Smooth muscle cell (in vitro differentiated cells): ENCODE data around the gene USP34. TPM values are rescaled to one million over a fixed set of nuclear protein-coding genes. Genes with fewer than 3 reads are reported as not detected.

Experiments used
- DNase-seq: peaks from one replicate; lab custom pipeline; 2025; ENCODE audit not compliant: unreplicated experiment; lab: John Stamatoyannopoulos, UW
- H2AFZ ChIP-seq: fragments of 200-600 bp; sonication (generic); 2 replicates; pipeline ENCODE4 v1.6.0; 2016; ENCODE audit warnings: antibody characterized with exemption, low read depth, mild to moderate bottlenecking
- H3F3A ChIP-seq: fragments of 200-600 bp; sonication (generic); 2 replicates; pipeline ENCODE4 v1.6.0; 2017; ENCODE audit warnings: antibody characterized with exemption, low read depth
- H3K27ac ChIP-seq: fragments of 200-600 bp; sonication (generic); 2 replicates; pipeline ENCODE4 v1.5.1; 2016; ENCODE audit warnings: low read depth, mild to moderate bottlenecking
- H3K27me3 ChIP-seq: fragments of 200-600 bp; sonication (generic); 2 replicates; pipeline ENCODE4 v1.6.1; 2016; ENCODE audit warnings: low read depth, mild to moderate bottlenecking
- H3K36me3 ChIP-seq: fragments of 200-600 bp; sonication (generic); 2 replicates; pipeline ENCODE4 v1.5.1; 2016; ENCODE audit warnings: low read depth
- H3K4me1 ChIP-seq: fragments of 200-600 bp; sonication (generic); 2 replicates; pipeline ENCODE4 v1.5.1; 2016; ENCODE audit warnings: low read depth
- H3K4me2 ChIP-seq: fragments of 200-600 bp; sonication (generic); 2 replicates; pipeline ENCODE4 v1.6.0; 2016; ENCODE audit warnings: mild to moderate bottlenecking
- H3K4me3 ChIP-seq: fragments of 200-600 bp; sonication (generic); 2 replicates; pipeline ENCODE4 v1.5.1; 2016; ENCODE audit warnings: mild to moderate bottlenecking
- H3K79me2 ChIP-seq: fragments of 200-600 bp; sonication (generic); 2 replicates; pipeline ENCODE4 v1.6.0; 2016; ENCODE audit warnings: low read depth, mild to moderate bottlenecking
- H3K9ac ChIP-seq: fragments of 200-600 bp; sonication (generic); 2 replicates; pipeline ENCODE4 v1.6.0; 2016; ENCODE audit warnings: low read depth
- H3K9me3 ChIP-seq: fragments of 200-600 bp; sonication (generic); replicated peaks from 2 replicates; pipeline ENCODE4 v1.5.1; 2016; ENCODE audit warnings: low read depth
- H4K20me1 ChIP-seq: fragments of 200-600 bp; sonication (generic); 2 replicates; pipeline ENCODE4 v1.6.0; 2016; ENCODE audit warnings: low read depth
- WGBS: methylation state at CpG from one replicate; pipeline ENCODE4 v1.1.7; 2016; ENCODE audit warnings: low lambda C conversion rate; 5-methylcytosine and 5-hydroxymethylcytosine counted together
- polyA plus RNA-seq: library from polyadenylated mRNA; unstranded; fragments of >200 nt; fragmentation: Nextera tagmentation; extraction: Ambion mirVana; gene quantifications from 2 replicates; pipeline ENCODE4 v1.2.1, GENCODE V29; 2016
- total RNA-seq: library from RNA; depleted of rRNA; stranded (reverse); fragments of >200 nt; gene quantifications from 2 replicates; pipeline ENCODE4 v1.2.3, GENCODE V29; 2014
- TF ChIP-seq, protein P1 (sequence below): fragments of 200-600 bp; sonication (generic); IDR thresholded peaks from 2 replicates; pipeline ENCODE4 v1.5.1; 2017; ENCODE audit warnings: borderline replicate concordance, mild to moderate bottlenecking, antibody characterized with exemption; ENCODE audit not compliant: insufficient read depth, poor library complexity, severe bottlenecking

USP34 gene
- total and polyA plus RNA-seq, 2 experiments from 2014 or later = 26.4 to 152 TPM

DNA sequence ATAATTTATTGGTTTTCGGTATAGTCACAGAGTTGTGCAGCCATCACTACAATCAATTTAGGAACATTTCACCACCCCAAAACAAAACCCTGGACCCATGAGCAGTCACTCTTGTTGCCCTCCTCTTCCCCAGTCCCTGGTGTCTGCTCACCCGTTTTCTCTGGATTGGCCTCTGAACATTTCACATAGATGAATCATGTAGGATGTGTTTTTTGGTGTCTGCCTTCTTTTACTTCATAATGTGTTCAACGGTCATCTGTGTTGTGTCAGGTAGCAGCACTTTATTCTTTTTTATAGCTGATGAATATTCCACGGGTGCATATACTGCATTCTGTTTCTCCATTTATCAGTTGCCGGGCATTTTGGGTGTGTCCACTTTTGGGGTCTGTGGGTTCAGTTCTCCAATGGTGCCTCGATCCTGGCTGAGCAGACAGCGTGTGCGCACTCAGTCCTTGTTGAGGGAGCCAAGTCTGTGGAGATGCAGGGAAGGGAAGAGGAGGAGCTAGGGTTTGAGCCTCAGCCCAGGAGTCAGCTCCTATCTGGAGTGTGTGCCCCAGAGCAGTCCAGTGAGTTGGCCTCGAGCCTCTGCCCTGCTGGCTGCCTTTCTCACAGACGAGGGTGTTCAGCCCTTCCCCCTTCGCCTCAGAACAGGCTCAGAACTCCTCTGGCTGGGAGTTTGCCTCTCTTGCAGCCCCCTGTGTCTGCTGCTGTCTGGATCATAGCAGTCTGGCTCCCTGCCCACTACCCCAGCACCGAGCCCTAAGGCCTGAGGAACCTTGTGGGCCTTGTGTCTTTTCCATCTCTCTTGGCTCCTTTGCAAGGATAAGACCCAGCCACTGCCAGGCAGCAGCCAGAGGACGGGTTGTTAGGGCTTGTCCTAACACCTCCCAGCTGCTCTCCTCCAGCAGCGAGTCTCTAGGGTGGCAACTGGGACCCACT is 290.9 kb downstream of the USP34 start:
- Histone ChIP-seq H3K9me3 (no peaks in the 10 kb centered on the region), H3K4me3 (peak overlapping the region; percentile 5), H3K36me3 (peaks cover 17% of the 10 kb centered on the region), H3F3A (peaks cover 34% of the 10 kb centered on the region), H4K20me1 (peaks cover 19% of the 10 kb centered on the region), H3K27ac (peak overlapping the region; percentile 87), H3K4me2 (peak overlapping the region; percentile 97), H3K79me2 (peaks cover 57% of the 10 kb centered on the region), H2AFZ (no peak overlapping the region), H3K4me1 (peaks cover 25% of the 10 kb centered on the region), H3K27me3 (no peaks in the 10 kb centered on the region), H3K9ac (peak overlapping the region; percentile 56)
- TF ChIP-seq, protein P1, sequence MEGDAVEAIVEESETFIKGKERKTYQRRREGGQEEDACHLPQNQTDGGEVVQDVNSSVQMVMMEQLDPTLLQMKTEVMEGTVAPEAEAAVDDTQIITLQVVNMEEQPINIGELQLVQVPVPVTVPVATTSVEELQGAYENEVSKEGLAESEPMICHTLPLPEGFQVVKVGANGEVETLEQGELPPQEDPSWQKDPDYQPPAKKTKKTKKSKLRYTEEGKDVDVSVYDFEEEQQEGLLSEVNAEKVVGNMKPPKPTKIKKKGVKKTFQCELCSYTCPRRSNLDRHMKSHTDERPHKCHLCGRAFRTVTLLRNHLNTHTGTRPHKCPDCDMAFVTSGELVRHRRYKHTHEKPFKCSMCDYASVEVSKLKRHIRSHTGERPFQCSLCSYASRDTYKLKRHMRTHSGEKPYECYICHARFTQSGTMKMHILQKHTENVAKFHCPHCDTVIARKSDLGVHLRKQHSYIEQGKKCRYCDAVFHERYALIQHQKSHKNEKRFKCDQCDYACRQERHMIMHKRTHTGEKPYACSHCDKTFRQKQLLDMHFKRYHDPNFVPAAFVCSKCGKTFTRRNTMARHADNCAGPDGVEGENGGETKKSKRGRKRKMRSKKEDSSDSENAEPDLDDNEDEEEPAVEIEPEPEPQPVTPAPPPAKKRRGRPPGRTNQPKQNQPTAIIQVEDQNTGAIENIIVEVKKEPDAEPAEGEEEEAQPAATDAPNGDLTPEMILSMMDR = no peak
- peak; percentile 19 for DNase-seq
- 39% methylated on average over 14 of the region's 14 CpGs for WGBS

- Histone ChIP-seq H3K4me1 (peaks cover 25% of the 10 kb centered on the region), H3K27me3 (no peaks in the 10 kb centered on the region), H4K20me1 (peaks cover 14% of the 10 kb centered on the region), H3K9ac (peak overlapping the region; percentile 98), H3K79me2 (peaks cover 52% of the 10 kb centered on the region), H3K9me3 (no peaks in the 10 kb centered on the region), H3K36me3 (peaks cover 12% of the 10 kb centered on the region), H3K4me3 (peak overlapping the region; percentile 93), H3K4me2 (peak overlapping the region; percentile 97), H2AFZ (no peak overlapping the region), H3F3A (peaks cover 25% of the 10 kb centered on the region), H3K27ac (peak overlapping the region; percentile 87)
- TF ChIP-seq, protein P1 = no peak
- no peak for DNase-seq
- WGBS = 92% methylated on average over 22 of the region's 22 CpGs
Observed at GRCh38 chr2:61178603-61179545, 292.0 kb downstream of the USP34 start.

DNA sequence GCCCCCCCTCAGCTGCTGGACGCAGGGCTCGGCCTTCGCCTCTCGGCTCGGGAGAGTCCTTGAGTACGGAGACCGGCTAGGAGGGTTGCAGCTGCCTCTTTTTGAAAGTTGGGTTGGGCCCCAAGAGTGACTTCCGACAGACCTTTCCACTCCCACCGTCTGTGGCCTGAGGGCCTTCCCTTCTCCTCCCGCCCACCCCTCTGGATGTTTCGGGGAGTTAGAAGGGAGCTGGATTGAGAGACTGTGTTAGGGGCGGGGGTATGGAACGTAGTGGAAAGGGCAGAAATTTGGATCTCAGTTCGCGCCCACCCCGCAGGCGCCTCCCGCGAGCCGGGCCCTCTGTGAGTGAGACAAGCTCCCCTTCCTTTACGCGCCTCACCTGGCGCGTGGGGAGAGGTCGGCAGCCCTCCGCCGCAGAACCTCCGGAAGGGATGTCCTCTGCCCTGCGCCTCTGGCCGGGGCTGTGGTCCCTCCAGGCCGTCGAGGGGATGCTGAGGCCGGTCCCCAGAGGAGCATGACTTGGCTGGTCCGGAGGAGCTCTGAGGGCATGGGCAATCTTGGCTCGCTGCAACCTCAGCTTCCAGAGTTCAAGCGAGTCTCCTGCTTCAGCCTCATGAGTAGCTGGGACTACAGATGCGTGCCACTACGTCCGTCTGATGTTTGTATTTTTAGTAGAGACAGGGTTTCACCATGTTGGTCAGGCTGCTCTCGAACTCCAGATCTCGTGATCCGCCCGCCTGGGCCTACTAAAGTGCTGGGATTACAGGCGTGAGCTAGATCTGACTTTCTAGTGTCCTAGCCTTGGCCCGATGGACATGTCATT is 292.9 kb downstream of the USP34 start:
- H3K36me3 ChIP-seq = peaks cover 5% of the 10 kb centered on the region
- H3K9me3 ChIP-seq = no peaks in the 10 kb centered on the region
- TF ChIP-seq, protein P1 = no peak
- H3K4me2 ChIP-seq = peak overlapping the region; percentile 97
- H2AFZ ChIP-seq = peak overlapping the region; percentile 92
- DNase-seq = no peak
- H3K27me3 ChIP-seq = no peaks in the 10 kb centered on the region
- 36% methylated on average over 41 of the region's 45 CpGs for WGBS
- H3K4me1 ChIP-seq = peaks cover 25% of the 10 kb centered on the region
- H3F3A ChIP-seq = peaks cover 17% of the 10 kb centered on the region
- H3K4me3 ChIP-seq = peak overlapping the region; percentile 93
- H3K79me2 ChIP-seq = peaks cover 44% of the 10 kb centered on the region
- peaks cover 5% of the 10 kb centered on the region for H4K20me1 ChIP-seq
- peak overlapping the region; percentile 98 for H3K9ac ChIP-seq
- H3K27ac ChIP-seq = peak overlapping the region; percentile 87
